Hepatocyte (in vitro differentiated cells): ENCODE results near the gene COX19. TPM values are rescaled to one million over a fixed set of nuclear protein-coding genes. Genes with fewer than 3 reads are reported as not detected.

Source experiments
- DNase-seq: peaks from one replicate; pipeline ENCODE4 v3.0.0-alpha.2; 2016; ENCODE audit warnings: low spot score
- H2AFZ ChIP-seq: fragments of 200-600 bp; sonication (generic); 2 replicates; pipeline ENCODE4 v1.6.0; 2016; ENCODE audit warnings: antibody characterized with exemption, mild to moderate bottlenecking
- H3K27ac ChIP-seq: fragments of 200-600 bp; sonication (generic); 2 replicates; pipeline ENCODE4 v1.5.1; 2016; ENCODE audit warnings: mild to moderate bottlenecking
- H3K27me3 ChIP-seq: fragments of 200-600 bp; sonication (generic); 2 replicates; pipeline ENCODE4 v1.6.1; 2016
- H3K36me3 ChIP-seq: fragments of 200-600 bp; sonication (generic); replicated peaks from 2 replicates; pipeline ENCODE4 v1.5.1; 2016; ENCODE audit warnings: low read depth; ENCODE audit not compliant: insufficient read depth
- H3K4me1 ChIP-seq: fragments of 200-600 bp; sonication (generic); 2 replicates; pipeline ENCODE4 v1.5.1; 2016; ENCODE audit warnings: mild to moderate bottlenecking, moderate library complexity; ENCODE audit not compliant: insufficient read depth
- H3K4me2 ChIP-seq: fragments of 200-600 bp; sonication (generic); 2 replicates; pipeline ENCODE4 v1.6.0; 2016
- H3K4me3 ChIP-seq: fragments of 200-600 bp; sonication (generic); 2 replicates; pipeline ENCODE4 v1.5.1; 2016; ENCODE audit warnings: mild to moderate bottlenecking
- H3K79me2 ChIP-seq: fragments of 200-600 bp; sonication (generic); 2 replicates; pipeline ENCODE4 v1.6.0; 2017; ENCODE audit warnings: mild to moderate bottlenecking
- H3K9me2 ChIP-seq: fragments of 200-600 bp; sonication (generic); replicated peaks from 2 replicates; pipeline ENCODE4 v1.6.0; 2017; ENCODE audit warnings: mild to moderate bottlenecking; ENCODE audit not compliant: insufficient read depth
- H3K9me3 ChIP-seq: fragments of 200-600 bp; sonication (generic); 2 replicates; pipeline ENCODE4 v1.5.1; 2016; ENCODE audit warnings: low read depth, mild to moderate bottlenecking
- H4K20me1 ChIP-seq: fragments of 200-600 bp; sonication (generic); 2 replicates; pipeline ENCODE4 v1.6.0; 2016; ENCODE audit warnings: mild to moderate bottlenecking; ENCODE audit not compliant: insufficient read depth, poor library complexity, severe bottlenecking
- EZH2 ChIP-seq: fragments of 200-600 bp; sonication (generic); IDR thresholded peaks from 2 replicates; pipeline ENCODE4 v1.6.1; 2016; ENCODE audit warnings: antibody characterized with exemption, mild to moderate bottlenecking, borderline replicate concordance
- EZH2phosphoT487 ChIP-seq: fragments of 200-600 bp; sonication (generic); IDR thresholded peaks from one replicate; pipeline ENCODE4 v1.6.1; 2018; ENCODE audit warnings: antibody characterized with exemption, mild to moderate bottlenecking, low read depth, moderate library complexity; ENCODE audit not compliant: unreplicated experiment, severe bottlenecking
- WGBS: methylation state at CpG from one replicate; pipeline ENCODE4 v1.1.6; 2016; ENCODE audit warnings: low lambda C conversion rate; ENCODE audit errors: missing lambda C conversion rate; 5-methylcytosine and 5-hydroxymethylcytosine counted together
- polyA plus RNA-seq: library from polyadenylated mRNA; unstranded; fragments of >200 nt; fragmentation: Nextera tagmentation; extraction: Ambion mirVana; gene quantifications from 2 replicates; pipeline ENCODE4 v1.2.1, GENCODE V29; 2016
- total RNA-seq: library from RNA; depleted of rRNA; stranded (reverse); fragments of >200 nt; gene quantifications from 2 replicates; pipeline ENCODE4 v1.2.3, GENCODE V29; 2014
- TF ChIP-seq, protein P1 (sequence below): fragments of 200-600 bp; sonication (generic); IDR thresholded peaks from 2 replicates; pipeline ENCODE4 v1.5.1; 2016; ENCODE audit warnings: antibody characterized with exemption, mild to moderate bottlenecking; ENCODE audit not compliant: poor library complexity

The COX19 gene
- total and polyA plus RNA-seq, 2 experiments from 2014 or later = 11.6 to 18.9 TPM

DNA sequence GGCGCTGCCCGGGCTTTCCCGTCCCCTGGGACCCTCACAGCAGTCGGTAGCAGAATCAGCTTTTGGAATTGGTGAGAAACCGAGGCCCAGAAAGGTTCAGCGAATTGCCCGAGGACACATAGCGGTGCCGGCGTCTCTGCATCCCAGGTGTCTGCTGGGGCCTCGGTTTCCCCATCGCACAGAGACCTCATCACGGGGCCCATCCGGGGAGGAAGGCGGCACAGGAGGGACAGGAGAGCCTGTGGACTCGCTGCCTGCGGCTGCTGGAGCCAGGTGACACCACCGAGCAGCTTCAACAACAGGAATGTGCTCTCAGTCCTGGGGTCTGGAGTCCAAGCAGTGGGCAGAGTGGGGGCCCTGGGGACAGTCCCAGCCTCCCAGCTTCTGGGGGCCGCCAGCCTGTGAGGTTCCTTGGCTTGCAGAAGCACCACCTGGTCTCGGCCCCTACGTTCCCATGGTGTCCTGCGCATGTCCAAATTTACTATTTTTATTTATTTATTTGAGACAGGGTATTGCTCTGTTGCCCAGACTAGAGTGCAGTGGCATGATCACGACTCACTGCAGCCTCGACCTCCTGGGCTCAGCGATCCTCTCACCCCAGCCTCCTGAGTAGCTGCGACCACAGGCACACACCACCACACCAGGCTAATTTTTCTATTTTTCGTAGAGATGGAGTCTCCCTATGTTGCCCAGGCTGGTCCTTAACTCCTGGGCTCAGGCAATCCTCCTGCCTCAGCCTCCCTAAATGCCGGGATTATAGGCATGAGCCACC lies 539 bp upstream of the COX19 start:
- H2AFZ ChIP-seq = peak overlapping the region; percentile 71

DNA sequence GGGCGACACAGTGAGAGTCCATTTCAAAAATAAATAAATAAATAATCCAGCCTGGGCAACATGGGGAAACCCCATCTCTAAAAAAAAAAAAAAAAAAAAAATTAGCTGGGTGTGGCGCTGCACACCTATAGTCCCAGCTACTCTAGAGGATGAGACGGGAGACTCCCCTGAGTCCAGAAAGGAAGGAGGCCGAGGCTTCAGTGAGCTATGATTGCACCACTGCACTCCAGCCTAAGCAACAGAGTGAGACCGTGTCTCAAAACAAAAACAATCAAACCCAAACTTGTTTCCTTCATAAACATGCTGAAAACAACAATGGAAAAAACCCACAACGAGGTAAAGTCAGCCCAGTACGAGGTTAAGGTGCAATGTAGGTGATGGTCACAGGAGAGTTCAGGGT lies 1.2 kb downstream of the COX19 start:
- Histone ChIP-seq H3K27me3 (no peaks in the 10 kb centered on the region), H3K27ac (peak overlapping the region; percentile 99), H4K20me1 (peaks cover 16% of the 10 kb centered on the region), H3K79me2 (peaks cover 57% of the 10 kb centered on the region), H2AFZ (no peak overlapping the region), H3K4me2 (peak overlapping the region; percentile 94), H3K4me1 (peaks cover 36% of the 10 kb centered on the region), H3K36me3 (no peaks in the 10 kb centered on the region), H3K9me2 (no peaks in the 10 kb centered on the region), H3K4me3 (peak overlapping the region; percentile 83), H3K9me3 (no peaks in the 10 kb centered on the region)
- WGBS = 50% methylated on average over 7 of the region's 7 CpGs
- TF ChIP-seq EZH2 = no peak
- TF ChIP-seq, protein P1, sequence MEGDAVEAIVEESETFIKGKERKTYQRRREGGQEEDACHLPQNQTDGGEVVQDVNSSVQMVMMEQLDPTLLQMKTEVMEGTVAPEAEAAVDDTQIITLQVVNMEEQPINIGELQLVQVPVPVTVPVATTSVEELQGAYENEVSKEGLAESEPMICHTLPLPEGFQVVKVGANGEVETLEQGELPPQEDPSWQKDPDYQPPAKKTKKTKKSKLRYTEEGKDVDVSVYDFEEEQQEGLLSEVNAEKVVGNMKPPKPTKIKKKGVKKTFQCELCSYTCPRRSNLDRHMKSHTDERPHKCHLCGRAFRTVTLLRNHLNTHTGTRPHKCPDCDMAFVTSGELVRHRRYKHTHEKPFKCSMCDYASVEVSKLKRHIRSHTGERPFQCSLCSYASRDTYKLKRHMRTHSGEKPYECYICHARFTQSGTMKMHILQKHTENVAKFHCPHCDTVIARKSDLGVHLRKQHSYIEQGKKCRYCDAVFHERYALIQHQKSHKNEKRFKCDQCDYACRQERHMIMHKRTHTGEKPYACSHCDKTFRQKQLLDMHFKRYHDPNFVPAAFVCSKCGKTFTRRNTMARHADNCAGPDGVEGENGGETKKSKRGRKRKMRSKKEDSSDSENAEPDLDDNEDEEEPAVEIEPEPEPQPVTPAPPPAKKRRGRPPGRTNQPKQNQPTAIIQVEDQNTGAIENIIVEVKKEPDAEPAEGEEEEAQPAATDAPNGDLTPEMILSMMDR = no peak
- no peak for TF ChIP-seq EZH2phosphoT487
- no peak for DNase-seq

More for the DNA sequence above, 539 bp upstream of the COX19 start:
- Histone ChIP-seq H3K27me3 (no peaks in the 10 kb centered on the region), H3K36me3 (no peaks in the 10 kb centered on the region), H3K4me2 (peak overlapping the region; percentile 94), H3K4me1 (peaks cover 36% of the 10 kb centered on the region), H3K79me2 (peaks cover 39% of the 10 kb centered on the region), H3K9me2 (no peaks in the 10 kb centered on the region), H4K20me1 (peaks cover 10% of the 10 kb centered on the region), H3K27ac (peak overlapping the region; percentile 99), H3K9me3 (no peaks in the 10 kb centered on the region), H3K4me3 (peak overlapping the region; percentile 35)
- TF ChIP-seq EZH2 (no peak), EZH2phosphoT487 (no peak)
- TF ChIP-seq, protein P1 = no peak
- 56% methylated on average over 26 of the region's 28 CpGs for WGBS
- DNase-seq = no peak

DNA sequence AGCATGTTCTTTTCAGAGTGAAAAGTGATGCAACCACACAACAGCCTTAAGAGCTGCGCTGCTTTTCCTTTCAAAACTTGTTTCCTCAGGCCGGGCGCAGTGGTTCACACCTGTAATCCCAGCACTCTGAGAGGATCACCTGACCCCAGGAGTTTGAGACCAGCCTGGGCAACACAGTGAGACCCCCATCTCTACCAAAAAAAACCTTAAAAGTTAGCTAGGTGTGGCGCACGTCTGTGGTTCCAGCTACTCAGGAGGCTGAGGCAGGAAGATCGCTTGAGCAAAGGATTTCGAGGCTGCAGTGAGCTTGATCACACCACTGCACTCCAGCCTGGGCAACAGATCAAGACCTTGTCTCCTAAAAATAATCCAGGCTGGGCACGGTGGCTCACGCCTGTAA lies 2.0 kb downstream of the COX19 start:
- Histone ChIP-seq H3K9me3 (no peaks in the 10 kb centered on the region), H2AFZ (no peak overlapping the region), H3K4me2 (peak overlapping the region; percentile 94), H3K36me3 (no peaks in the 10 kb centered on the region), H3K79me2 (peaks cover 63% of the 10 kb centered on the region), H3K9me2 (no peaks in the 10 kb centered on the region), H3K27me3 (no peaks in the 10 kb centered on the region), H3K4me3 (no peak overlapping the region), H4K20me1 (peaks cover 24% of the 10 kb centered on the region), H3K4me1 (peaks cover 31% of the 10 kb centered on the region), H3K27ac (peak overlapping the region; percentile 99)
- TF ChIP-seq EZH2phosphoT487 = no peak
- TF ChIP-seq, protein P1 = no peak
- no peak for TF ChIP-seq EZH2
- no peak for DNase-seq
- 88% methylated on average over 9 of the region's 9 CpGs for WGBS
